Measurements from ENCODE around the gene NAGPA.

The NAGPA gene

DNA sequence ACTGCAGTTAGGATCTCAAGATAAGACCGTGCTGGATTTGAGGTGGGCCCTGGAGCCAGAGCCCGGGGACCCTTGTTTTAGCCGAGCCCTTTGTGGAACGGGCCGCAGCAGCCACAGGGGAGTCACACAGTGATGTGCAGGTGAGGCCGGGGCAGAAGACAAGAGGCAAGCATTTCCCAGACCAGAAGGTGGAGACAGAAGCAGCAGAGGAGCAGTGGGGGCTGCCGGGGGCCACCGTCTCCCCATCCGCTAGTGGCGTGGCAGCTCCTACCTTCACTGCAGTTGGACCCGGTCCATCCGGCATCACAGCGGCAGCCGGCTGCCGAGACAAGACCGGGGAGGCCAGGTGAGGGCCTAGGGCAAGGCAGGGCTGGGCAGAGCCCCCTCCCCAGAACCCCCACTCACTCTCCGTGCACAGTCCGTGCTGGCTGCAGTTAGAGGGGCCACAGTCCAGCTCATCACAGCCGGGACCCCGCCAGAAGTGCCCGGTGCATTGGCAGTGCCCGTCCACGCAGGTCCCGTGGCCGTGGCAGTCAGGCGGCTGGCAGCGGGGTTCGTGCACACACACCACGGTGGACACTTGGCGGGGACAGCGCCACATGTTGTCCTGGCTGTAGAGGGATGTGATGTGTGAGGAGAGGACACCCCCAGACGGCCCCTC, 6.0 kb downstream of the NAGPA start:
- no peak for DNase-seq (ENCODE audit: low read depth)

DNA sequence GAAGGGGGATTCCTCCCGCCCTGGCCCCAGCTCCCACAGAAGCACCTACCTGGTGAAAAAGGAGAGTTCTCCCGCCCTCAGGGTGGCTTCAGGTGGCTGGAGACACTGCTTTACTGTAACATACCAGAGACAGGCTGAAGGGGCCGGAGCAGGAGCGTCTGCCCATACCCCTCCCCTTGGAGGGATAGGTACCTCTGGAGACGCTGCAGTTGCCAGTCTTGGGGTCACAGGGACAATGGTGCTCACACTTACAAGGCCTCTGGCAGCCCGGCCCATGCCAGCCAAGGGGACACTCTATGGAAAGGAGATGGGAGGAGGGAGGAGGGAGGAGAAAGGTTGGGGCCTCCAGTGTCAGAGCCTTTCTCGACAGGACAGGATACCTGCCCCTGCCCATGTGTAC, 6.6 kb downstream of the NAGPA start:
- DNase-seq (ENCODE audit: low read depth): no peak

DNA sequence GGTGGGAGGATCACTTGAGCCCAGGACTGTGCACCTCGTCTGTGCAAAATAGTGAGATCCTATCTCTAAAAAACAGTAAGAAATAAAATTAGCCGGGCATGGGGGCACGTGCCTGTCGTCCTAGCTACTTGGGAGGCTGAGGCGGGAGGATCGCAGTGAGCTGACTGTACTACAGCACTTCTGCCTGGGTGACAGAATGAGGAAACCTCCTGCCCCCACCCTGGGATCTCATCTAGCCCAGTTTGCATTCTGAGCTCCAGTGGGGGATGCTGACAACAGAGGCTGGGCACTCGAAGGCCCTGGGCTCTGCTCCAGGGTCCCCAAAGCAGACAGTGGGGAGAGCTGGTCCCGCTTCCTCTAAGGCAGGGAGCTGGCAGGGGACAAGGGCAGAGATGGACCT, 7.1 kb downstream of the NAGPA start:
- DNase-seq (ENCODE audit: low read depth): no peak

DNA sequence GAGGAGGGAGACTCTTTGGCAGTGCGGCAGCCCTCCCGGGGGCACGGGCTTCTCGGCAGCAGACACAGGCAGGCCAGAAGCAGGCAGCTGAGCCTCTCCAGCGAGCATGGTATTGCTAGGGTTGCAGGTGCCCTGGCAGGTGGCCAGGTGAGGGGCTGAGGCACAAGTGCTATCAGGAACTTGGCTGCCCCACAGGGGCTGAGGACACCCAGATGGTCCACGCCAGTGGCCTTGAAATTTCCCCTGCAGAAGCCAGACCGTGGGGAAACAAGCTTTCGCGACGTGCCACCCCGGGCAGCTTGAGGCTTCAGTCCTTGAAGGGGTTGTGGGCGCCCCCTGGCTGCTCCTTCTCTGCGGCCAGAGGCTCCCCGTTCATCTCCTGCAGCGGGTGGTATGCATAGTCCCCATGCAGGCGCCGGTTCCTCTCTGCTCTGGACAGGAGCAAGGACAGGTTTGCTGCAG, 8.5 kb downstream of the NAGPA start:
- DNase-seq (ENCODE audit: low read depth): no peak

DNA sequence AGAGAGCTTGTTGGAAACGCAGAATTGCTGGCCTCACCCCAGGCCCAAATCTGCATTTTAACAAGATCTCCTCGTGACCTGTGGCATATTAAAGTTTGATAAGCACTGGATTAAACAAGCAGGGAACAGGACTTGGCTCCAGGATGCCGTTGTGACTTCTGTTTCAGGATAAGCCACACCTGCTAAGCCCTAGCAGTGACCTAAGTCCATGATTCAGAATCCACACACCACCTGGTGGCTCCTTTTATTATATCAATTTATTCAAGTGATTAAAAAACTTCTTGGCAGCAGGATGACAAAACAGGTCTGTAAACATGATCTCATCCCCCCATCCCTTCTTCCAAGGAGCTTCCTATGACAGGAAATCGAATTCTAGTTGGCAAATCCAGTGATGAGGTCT, 9.1 kb downstream of the NAGPA start:
- DNase-seq (ENCODE audit: low read depth): no peak

DNA sequence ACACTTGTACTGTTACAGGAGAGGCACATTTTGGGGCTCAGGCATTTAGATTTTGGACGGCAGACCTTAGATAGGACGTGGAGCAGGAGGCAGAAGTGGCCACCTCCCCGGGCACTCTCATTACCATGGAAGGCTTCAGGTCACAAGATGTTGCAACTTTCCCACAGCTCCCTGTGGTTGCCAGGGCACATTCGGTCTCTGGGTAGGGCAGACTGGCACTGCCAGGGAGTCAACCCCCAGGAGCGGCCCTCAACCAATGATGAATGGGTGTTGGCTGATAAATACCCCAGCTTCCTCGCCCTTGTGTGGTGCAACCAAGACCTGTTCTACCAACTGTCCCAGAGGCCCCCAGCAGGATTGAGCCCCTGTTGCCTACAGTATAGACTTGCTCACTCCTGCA, 11.2 kb downstream of the NAGPA start:
- no peak for DNase-seq (ENCODE audit: low read depth)

DNA sequence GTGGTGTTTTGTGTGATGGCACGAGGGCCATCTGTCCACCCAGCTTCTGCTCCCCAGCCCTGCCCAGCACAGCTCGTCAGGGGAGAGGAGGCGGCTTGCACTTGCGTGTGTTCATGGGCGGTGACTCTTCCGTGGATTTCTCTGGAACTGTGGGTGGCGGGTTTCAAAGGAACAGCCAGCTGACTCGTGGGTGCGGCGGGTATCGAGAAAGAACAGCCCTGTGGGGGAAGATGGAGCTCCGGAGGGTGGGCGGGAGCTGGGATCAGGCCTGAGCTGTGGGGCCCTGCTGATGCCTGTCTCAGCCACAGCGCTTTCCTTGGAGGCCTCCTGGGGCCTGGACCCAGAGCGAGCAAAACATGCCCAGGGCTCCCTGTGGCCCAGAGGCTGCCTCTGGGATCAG, 13.2 kb downstream of the NAGPA start:
- no peak for DNase-seq (ENCODE audit: low read depth)

DNA sequence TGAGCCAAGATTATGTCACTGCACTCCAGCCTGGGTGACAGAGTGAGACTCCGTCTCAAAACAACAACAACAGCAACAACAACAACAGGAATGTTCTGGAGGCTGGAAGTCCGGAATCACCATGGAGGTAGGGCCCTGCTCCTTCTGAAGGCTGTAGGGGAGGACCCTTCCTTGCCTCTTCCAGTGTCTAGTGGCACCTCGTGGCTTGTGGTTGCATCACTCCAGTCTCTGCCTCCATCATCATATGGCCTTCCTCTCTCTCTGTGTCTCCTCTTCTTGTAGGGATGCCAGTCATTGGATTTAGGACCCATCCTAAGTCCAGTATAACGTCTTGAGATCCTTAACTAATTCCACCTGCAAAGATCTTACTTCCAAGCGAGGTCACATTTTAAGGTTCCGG, 14.0 kb downstream of the NAGPA start:
- no peak for DNase-seq (ENCODE audit: low read depth)

DNA sequence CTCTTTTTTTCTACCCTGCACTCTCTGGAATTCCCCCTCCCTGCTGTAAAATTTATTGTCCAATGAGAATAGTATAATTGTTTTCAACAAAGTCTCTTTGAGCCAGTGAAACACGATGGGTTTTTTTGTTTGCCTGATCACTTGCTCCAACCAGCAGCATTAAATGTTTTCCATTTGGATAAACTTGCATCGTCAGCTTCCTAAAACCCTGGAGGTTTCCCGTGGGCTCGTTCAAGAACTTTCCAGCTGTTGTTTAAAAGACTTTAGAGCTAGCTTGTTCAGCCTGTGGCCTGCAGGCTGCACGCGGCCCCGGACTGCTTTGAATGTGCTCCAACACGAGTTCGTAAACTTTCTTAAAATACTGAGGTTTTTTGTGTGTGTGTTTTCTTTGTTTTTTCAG, 14.9 kb downstream of the NAGPA start:
- no peak for DNase-seq (ENCODE audit: low read depth)

DNA sequence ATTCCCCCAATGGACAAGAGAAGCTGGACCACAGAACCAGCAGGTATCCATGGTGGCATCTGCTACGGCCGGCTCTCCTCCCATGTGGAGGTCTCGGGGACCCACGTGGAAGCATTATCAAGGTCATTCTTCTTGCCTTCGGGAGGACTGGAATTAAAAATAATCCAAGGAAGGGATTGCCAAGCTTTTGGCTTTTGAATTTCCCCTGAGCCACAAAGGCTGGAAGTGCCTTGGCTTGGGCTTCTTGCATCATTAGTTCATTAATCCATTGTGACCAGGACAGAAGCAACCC, 16.1 kb downstream of the NAGPA start:
- DNase-seq (ENCODE audit: low read depth): no peak

DNA sequence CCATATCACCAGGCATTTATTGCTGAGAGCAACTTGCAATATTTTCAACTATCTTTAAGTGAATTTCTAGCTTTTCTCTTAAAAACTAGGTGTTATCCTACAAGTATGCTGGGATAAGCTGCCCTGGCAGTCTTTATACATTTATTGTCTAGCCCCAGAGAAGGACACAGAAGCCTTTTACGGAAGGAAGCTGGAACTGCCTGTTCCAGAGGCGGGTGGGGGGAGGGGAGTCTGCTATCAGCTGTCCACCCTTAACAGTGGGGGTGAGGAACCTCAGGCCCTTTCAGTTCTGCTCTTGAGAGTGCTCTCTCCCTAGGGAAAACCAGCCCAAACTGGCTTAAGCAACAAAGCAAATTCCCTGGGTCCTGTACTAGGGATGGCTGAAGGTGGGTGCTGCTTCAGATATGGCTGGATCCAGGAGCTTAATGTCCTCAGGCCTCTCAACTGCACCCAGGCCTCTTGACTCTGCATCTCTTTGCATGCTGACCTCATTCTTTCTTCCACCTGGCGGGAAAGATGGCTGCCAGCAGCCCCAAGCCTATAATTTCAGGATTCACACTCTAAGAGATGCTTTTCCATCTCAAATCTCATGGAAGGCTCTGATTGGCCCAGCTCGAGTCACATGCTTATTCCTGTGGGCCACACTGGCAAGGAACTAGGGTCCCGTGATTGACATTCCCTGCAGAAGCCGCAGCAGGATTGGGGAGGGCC, 16.6 kb downstream of the NAGPA start:
- no peak for DNase-seq (ENCODE audit: low read depth)

DNA sequence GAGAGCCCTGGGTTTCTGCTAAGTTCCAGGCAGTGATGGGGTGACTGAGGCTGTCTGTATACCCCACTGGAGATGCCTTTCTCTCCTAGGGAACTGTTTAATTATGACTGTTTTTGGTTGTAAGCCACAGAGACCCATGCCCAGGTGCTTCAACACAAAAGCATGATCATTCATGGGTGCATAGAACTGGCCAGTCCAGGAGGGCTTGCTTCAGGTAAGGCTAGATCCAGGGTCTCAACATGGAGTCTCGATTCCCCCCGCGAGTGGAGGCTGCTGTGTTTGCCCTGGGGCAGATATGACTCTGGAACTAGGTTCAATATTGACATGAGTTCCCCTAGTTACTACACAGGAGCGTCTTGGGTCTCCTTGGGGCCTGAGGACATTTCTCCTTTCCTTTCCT, 17.8 kb downstream of the NAGPA start:
- DNase-seq (ENCODE audit: low read depth): no peak

DNA sequence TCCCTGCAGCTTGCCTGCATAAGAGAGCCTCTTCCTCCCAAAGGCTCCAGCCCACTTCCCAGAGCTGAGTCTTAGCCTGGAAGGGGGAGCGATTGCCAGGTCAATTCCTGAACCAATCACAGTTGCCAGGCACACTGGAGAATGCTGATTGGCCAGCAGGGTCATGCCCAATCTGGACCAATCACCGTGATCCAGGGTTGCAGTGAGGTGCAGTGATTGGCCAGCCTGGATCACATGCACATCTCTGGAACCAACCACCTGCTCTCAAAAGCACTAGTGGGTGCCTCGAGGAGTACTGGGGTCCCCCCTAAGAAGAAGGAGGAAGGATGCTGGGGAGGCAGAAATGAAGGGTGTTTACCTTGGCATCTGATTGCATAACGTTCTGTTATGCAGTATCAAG, 18.4 kb downstream of the NAGPA start:
- no peak for DNase-seq (ENCODE audit: low read depth)

DNA sequence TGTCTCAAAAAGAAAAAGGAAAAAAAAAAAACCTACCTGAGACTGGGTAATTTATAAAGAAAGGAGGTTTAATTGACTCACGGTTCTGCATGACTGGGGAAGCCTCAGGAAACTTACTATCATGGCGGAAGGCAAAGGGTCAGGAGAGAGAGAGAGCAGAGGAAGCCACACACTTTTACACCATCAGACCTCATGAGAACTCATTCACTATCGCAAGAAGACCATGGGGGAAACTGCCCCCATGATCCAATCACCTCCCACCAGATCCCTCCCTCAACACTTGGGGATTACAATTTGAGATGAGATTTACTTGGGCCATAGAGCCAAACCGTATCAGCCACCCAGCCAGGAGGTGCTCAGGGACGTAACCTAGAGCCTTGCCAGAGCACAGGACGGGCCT, 20.8 kb downstream of the NAGPA start:
- no peak for DNase-seq (ENCODE audit: low read depth)

DNA sequence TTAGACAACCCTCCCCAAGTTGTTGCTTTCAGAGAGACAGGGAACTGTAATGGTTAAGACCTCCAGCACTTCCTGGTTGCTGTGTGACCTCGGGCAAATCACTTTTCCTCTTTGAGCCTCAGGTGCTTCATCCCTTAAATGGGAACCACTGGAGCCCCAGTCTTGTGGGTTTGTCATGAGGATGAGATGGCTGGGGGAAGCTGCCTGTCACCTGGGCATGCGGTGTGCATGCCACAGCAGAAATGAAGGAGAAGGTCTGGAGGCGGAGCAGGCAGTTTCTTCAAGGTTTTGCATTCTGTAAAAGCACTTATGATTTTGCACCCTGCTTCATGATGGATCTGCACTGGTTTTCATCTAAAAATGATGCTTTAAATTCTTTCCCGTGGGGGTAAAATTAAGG, 22.1 kb downstream of the NAGPA start:
- no peak for DNase-seq (ENCODE audit: low read depth)

DNA sequence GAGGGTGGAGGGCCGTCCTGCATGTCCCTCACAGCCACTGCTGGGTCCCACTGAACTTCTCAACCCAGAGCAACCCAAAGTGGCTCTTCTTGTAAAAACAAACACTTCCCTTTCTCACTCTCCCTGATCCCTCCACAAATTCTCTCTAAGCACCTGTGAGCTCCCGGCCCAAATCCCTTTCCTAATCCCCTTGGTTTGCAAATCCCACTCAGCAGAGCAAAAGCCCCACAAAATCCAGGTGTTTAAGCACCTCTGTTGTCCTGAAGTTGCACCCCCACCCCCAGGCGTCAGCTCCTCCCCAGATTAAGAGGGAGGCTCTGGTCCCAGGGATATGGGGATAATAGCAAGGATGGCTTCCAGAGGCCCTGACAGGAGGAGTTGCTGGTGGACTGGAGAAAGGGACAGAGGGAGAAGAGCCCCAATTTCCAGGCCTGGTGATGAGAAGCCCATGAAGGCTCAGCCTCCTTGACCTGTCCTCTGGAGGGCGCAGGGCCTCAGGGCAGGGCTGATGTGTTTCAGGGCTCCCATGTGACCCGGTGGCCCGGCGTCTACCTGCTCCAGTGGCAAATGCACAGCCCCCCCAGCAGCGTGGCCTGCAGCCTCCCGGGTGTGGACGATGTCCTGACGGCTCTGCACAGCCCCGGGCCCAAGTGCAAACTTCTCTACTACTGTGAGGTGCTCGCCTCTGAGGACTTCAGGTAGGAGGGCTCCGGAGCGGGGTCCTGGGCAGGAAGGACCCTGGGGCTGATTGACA, 23.0 kb downstream of the NAGPA start:
- DNase-seq (ENCODE audit: low read depth): no peak

DNA sequence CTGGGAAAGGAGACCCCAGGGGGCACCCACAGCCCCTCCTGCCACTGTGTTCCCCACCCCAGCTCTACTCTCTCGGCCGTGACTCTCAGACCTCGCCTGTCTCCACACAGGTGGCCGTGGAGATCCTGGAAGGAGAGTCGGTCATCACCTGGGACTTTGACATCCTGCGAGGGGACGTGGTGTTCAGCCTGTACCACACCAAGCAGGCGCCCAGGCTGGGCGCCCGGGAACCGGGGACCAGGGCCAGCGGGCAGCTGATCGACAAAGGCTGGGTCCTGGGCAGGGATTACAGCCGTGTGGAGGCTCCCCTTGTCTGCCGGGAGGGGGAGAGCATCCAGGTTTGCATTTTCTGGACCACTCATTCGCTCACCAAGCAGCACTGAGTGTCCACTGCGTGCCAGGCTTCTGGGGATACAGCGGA, 25.4 kb downstream of the NAGPA start:
- no peak for DNase-seq (ENCODE audit: low read depth)

DNA sequence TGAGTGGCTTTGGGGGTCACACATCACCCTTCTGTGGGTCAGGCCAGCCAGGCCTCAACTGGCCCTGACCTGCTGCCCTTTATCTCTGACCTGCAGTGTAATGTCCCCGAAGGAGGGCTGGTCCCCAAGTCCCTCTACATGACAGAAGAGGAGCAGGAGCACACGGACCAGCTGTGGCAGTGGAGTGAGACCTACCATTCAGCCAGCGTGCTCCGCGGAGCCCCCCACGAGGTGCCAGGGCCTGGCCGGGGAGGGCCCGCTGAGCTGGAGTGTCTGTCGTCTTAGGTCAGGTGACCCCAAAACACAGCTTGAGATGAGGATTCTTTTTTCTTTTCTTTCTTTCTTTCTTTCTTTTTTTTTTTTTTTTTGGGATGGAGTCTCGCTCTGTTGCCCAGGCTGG, 26.5 kb downstream of the NAGPA start:
- no peak for DNase-seq (ENCODE audit: low read depth)

DNA sequence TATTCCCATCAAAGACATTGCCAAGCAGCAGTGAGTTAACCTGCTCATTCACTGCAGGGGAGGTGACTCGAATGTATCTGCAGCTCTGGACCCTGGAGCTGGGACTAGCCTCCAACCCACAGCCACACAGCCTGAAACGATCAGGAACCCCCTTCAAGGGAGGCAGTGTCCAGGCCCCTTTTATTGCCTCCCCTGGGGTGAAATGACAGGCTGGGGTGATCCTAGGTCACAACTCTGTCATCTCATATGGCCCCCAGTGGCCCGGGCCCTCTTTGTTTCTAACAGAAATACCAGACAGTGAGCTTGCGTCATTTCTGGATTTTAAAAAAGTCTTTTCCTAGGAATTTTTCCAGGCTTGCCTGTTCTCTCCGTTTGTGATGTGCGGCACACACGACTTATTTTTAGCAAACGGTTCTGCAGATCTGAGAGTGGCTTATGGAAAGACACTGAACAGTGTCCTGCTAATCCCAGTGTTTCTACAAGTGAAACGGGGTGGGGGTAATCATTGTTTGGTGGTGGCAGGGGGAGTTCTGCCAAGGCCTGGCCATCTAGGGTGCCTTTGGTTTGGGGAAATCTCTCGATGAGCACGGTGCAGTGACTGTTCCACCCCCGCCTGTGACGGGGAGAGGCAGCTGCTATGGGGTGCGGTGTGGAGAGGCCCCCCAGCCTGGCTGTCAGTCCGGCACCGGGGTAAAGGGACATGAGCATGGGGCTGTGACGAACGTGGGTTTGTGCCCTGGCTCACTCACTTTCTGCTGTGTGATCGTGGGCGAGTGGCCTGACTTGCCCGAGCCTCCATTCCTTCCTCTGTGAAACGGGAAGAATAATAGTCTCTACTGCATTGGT, 27.2 kb downstream of the NAGPA start:
- no peak for DNase-seq (ENCODE audit: low read depth)

DNA sequence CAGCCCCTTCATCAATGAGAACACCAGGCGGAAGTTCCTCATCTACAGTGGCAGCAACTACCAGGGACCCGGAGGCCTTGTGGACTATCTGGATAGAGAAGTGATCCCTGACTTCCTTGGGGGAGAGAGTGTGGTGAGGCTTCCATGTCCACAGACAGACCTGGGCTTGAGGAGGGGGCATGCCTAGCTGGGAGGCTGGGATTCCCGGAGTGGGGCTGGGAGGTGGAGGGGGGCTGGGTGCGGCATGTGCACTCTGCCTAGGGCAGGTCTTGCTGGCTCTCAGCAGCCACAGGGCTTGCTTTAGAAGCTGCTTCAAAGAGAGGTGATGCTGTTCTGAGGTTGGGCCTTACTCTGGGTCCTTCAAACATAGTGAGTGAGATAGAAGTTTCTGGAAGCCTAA, 27.8 kb downstream of the NAGPA start:
- DNase-seq (ENCODE audit: low read depth): no peak

DNA sequence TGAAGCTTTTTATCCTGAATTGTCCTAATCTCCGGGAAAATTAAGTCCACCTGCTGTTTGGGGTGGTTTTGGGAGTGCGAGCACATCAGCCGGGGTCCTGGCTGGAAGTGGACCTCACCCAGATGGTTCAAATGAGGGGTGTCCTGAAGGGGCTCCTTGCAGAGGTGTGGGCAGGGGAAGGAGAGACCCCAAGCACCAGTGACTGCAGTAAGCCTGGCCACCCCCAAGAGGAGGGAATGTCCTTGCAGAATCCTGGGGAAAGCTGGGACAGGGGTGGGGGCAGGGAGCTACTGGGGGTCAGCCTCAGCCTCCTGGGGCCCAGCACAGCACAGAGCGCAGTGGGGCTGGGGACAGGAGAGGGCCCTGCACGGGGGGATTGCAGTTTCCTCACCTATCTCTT, 29.4 kb downstream of the NAGPA start:
- DNase-seq (ENCODE audit: low read depth): no peak

DNA sequence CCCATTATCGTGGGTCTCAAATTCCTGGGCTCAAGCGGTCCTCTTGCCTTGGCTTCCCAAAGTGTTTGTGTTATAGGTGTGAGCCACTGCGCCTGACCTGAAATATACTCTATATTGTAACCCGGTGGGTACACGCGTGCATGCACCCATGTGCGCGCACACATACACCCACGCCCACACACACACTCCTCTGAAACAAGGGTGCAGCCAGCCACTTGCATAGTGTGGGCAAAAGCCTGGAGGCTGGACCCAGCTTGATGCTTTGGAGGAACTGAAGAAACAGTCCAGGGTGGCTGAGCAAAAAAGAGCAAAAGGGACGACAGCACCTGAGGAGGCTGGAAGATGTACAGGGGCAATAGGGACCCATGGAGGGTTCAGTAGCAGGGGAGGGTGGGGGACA, 29.9 kb downstream of the NAGPA start:
- DNase-seq (ENCODE audit: low read depth): no peak

DNA sequence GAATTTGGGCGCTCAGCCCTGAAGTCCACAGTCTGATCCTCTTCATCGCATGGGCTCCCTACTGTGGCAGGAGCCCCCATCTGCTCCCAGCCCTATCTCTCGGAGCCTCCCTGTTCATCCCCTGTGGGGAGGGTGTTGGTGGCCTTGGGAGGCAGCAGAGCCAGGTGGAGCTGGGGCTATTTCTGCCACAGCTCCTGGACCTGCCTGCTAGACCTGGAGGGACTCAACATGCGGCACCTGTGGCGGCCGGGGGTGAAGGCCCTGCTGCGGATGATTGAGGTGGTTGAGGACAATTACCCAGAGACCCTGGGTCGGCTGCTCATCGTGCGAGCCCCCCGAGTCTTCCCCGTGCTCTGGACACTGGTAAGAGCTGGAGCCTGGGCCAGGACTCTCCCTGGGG, 30.5 kb downstream of the NAGPA start:
- DNase-seq (ENCODE audit: low read depth): no peak

Measured in activated T-helper 9 cell treated with anti-CD3 and anti-CD28 coated beads, Interleukin-2, amount 50 U/mL, for 16 hours (primary cell).